ENCODE data around the gene ALS2CL.
"Not testable (repeated sequence)": the region's sequence is repeated elsewhere in the genome, so short reads cannot be mapped to it uniquely, and the experiment has no call there.

ALS2CL gene

DNA sequence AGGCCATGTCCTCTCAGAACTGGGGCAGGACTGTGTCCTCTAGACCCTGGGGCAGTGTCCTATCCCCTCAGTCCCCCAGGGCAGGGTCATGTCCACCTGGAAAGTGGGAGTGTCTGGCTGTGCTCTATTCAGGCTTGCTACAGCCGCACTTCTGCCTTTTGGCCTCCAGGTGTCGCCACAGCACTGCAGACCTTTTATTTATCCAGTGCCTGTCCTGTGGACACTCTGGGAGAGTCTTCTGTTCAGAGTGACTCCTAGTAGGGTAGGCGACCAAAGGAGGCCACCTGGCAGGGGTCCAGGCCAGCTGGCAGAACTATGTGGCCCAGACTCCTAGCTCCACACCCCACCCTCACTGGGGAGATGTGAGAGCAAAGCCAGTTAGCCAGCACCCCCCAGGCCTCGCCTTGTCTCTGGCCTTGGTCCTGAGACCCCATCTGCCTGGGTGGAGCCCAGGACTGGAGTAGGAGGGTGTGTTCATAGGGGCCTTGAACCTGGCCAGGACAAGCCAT is 11.6 kb upstream of the ALS2CL start:
- no peak overlapping the region for H3K4me3 ChIP-seq (ENCODE audit: low read depth, low read length)

DNA sequence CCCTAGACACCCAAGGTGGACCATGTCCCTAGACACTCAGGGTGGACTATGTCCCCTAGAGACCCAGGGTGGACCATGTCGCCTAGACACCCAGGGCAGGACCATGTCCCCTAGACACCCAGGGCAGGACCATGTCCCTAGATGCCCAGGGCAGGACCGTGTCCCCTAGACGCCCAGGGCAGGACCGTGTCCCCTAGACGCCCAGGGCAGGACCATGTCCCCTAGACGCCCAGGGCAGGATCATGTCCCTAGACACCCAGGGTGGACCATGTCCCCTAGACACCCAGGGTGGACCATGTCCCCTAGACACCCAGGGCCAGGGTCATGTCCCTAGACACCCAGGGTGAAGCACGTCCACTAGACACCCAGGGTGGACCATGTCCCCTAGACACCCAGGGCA is 10.9 kb upstream of the ALS2CL start:
- not testable (repeated sequence) for H3K4me3 ChIP-seq (ENCODE audit: low read depth, low read length)

DNA sequence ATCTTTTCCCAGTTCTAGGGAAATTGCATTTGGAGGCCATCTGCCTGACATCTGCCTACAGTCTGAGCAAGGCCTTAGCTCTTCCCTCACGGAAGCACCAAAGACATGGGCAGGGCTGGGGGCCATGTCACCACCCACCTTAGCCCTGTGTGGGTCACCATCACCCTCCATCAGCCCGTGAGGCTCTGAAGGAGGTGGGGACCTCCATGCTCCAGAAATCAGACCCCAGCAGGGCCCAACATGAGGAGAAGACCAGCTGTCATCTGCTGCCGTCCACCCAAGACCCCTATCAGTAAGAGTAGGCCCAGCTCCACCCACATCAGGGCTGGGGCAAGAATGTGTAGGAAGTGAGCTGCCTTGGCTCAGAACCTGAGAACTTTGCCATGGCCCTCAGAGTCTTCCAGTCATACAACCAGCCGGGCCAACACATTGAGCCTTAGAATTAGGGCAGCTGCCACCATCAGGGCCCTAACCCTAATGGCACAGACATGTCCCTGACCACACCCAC is 9.6 kb upstream of the ALS2CL start:
- H3K4me3 ChIP-seq (ENCODE audit: low read depth, low read length), result no peak overlapping the region

DNA sequence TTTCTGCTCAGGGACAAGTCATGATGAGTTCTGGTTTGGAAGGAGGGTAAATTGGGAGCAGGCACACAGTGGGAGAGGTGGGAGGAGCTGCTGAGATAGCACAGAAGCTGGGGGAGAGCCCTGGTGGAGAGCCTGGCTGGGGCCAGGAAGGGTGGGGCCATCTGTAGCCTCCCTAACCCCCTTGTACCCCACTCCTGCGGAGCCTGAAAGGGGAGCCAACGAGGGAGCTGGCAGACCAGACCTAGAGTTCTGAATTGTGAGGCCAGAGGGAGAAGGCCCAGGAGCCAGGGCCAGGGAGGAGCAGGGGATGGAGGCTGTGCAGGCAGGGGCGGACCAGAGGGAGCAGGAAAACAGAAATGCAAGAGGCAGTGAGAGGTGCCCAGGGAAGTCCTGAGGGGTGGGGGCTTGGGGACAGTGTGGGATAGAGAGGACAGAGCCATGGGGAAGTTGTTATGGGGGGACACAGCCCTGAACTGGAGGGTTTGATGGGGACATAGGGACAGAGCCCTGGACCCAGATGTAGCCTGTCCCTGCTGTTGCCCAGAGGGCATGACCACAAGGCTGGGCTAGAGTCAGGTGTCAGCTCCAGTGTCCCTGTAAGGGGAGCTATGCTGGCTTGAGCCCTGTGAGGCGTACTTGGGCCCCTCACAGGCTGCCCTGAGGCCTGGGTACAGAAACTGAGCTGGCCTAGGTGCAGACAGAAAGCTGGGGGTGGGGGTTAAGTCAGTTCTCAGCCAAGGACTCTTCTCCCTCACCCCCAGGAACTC is 8.9 kb upstream of the ALS2CL start:
- H3K4me3 ChIP-seq (ENCODE audit: low read depth, low read length), result no peak overlapping the region

DNA sequence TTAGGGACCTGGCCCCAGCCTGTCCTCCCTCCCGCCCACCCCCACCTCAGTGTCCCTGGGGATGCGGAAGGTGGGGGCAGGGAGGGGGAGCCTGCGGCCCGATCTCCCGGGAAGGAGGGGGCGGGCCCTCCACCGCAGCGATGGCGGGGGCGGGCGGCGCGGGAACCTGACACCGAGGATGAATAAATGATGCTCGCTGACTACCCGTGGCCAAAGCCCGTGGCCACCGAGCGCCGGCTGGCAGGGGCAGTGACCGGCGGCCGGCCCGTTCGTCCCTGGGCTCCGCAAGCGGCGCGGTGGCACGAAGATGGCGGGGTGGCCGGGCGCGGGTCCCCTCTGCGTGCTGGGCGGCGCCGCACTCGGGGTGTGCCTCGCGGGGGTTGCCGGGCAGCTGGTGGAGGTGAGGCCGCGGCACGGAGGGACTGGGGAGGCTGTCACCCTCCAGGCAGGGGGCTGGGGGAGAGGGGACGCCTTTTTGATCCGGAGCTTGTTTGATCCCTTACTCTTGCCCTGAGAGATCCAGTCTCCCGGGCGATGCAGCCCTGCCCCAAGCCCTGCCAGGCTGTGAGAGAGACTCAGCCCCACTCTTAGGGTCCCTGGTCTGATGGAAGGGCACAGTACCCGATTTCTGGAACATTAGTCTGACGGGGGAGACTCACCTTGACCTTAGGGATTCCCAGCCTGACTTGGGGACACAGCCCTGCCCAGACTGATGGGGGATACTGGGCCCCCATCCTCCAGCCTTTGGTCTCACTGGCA is 7.9 kb upstream of the ALS2CL start, which contains the start of gene TMIE:
Gene TMIE (plus strand): TSS at position 212 of the 759 bp plus-strand sequence. CDS start 96 bp downstream, at position 308.
- peak within 1 kb of the TSS; percentile 13 for H3K4me3 ChIP-seq (ENCODE audit: low read depth, low read length)

DNA sequence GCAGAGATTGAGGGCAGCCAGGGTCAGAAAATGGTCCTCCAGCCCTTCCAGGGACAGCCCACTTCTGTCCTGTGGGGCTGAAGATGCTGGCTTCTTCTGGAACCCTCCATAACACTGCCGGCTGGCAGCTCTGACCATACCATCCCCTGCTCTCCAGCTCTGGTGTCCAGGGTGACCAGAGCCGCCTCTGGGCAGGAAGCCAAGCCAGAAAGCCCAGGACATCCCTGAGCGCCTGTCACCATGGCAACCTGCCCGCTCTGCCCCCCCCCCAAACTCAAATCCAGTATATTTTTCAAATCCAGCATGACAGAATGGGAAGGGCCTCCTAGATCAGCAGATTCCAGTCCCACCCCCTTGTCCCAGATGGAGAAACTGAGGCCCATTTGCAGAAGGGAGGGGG is 7.3 kb upstream of the ALS2CL start:
- no peak overlapping the region for H3K4me3 ChIP-seq (ENCODE audit: low read depth, low read length)

DNA sequence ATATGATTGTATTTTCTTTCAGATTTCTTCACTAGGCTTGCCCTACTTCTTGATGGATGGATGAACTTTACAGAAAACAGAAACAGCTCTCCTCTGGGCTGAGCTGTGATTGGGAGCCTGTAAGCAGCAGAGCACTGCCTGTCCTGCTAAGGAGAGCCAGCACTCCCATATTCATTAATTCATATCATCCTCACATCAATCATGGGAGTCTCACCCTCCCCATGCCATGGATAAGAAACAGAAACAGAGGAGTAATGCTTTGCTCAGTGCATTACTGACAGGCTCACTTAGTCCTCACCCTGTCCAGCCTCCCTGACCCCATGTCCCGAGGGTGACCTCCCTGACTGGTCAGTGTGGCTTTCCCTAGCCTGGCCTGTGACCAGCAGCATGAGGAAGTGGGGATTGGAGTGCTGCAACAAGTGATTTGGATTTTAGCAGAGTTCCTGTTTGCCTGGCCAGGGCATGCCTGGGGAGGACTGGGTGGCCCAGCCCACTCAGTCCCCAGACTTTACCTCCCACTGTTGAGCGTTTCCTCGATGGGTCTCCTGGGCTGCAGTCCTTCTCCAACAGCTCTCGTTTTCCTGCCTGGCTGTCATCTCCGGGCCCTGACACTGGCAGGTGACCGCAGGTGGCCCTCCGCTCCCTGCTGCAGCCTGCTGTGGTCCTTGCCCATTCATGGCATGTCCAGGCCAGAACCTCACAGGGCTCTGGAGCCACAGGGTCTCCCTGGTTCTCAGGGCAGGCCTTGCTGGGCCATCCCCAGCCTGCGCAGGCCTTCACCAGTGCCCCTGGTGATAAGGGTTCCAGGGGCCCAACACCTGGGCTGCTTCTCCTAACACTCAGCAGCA is 6.4 kb upstream of the ALS2CL start:
- H3K4me3 ChIP-seq (ENCODE audit: low read depth, low read length), result no peak overlapping the region

DNA sequence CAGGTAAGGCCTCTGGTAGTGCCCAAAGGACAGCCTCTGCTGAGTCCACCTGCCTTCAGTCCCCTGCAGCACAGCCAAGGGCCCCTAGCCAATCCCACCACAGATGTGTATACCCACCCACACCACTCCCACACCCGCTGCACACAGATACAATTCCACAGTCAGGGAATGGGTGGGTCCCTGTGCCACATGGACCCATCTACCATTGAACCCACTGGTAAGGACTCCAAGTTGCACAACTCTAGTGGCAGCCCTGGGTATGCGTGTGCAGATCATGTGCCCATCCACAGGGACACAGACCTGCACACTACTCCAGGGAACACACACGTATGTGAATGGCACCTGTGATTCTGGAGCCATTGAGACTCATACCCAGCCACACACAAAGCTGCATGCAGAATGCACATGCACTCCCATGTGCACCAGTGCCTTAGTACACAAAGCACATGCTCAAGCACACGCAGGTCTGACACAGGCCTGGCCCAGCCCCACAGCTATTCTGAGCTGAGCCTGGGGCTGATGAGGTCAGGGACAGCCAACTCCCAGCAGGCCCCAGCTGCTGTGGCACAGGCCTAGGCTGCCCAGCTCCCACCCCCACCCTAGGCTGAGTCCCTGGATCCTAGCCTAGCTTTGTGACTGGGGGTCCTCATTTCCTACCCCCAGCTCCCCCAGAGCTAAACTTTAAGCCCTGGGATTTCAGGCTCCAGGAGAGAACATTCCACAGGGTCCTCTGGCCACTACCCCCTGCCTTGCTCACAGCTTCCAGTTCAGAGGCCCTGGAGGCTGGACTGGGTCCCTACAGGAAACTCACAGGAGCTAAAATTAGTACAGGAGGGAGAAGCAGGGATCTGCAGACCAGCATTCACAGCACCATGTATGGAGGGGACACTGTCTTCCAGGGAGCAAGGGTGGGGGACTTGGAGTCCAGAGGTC is 2.7 kb upstream of the ALS2CL start:
- no peak overlapping the region for H3K4me3 ChIP-seq (ENCODE audit: low read depth, low read length)

DNA sequence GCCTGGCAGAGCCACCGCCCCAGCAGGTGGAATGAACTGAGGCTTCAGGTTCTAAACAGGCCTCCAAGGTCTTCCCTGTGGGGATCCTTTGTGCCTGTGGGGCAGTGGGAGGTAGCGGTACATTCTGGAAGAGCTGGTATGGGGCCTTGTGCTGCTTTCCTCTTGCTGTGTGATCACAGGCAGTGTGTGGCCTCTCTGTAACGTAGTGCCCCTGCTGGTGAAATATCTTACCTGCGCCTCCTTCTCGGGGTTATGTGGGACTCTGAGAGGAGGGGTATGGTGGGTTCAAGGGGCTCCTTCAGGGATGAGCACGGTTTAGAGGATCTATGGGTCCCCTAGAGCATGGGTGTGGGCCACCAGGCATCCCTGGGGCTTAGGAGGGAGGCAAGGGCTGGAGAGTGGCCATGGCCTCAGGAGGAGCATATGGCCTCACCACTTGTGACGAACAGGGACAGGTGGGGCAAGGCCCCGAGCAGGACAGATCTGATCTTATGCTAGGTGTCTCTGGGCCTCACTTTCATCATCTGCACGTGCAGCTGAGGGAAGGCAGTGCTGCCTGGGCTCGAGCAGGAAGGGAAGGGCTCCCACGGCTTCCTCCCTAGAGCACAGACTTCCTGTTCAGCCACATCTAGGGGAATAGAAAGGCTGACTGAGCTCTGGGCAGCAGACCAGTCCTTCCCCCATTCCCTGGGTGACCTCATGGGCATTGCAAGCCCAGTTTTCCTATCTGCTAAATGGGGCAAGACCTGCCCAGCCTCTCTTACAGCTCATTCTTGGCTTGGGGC is 1.9 kb upstream of the ALS2CL start:
- no peak overlapping the region for H3K4me3 ChIP-seq (ENCODE audit: low read depth, low read length)

DNA sequence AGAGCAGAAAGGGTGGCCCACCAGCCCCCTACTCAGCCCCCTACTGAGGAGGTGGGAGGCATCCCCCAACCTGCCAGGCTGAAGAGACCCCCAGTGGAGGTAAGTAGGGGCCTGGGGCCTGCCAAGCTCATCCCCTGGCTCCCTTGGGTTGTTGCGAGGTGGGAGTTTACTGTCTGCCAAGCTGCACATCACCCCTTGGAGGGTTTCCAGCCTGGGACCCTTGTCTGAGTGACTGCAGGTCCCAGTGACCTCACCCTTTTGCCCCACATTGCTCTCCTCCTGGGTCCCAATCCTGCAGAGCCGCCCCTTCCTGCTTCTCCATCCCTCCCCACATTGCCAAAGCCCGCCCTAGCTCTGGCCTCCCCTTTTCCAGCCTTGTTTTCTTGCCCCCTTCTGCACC is 1.0 kb upstream of the ALS2CL start:
- H3K4me3 ChIP-seq (ENCODE audit: low read depth, low read length), result no peak overlapping the region

DNA sequence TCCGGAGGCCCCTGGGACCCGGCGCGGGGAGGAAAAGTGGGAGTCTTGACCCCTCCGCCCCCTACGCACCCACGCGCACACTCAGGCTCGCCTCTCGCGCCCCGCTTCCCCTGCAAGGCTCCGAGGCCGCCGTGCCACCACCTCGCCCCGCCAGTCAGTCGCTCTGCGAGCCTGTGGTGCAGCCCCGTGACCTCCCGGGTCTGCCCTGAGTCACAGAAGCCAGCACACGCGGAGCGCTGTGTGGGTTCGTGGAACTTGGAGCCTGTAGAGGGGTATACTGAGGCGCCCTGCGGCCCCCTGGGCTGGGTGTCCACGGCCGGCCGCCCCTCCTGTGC is 380 bp upstream of the ALS2CL start:
- H3K4me3 ChIP-seq (ENCODE audit: low read depth, low read length), result no peak overlapping the region

DNA sequence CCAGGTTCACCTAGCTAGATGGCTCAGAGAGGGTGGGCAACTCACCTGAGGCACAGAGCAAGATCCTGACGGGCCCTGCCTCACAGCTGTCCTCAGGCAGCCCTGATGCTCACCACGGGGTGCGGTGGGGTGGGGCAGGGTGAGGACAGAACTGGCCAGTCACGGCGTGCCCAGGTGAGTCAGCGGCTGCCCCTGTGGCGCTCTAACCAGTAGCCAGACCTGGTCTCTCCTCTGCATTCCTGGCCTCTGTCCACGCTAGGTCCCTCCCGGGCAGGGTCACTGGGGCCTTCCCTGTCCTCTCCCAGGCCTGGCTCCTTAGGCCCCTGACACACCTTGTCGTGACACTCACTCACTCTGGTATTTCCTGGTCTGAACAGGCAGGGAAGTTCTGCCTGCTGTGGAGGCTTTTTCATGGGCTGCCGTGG is 901 bp downstream of the ALS2CL start:
- no peak overlapping the region for H3K4me3 ChIP-seq (ENCODE audit: low read depth, low read length)

DNA sequence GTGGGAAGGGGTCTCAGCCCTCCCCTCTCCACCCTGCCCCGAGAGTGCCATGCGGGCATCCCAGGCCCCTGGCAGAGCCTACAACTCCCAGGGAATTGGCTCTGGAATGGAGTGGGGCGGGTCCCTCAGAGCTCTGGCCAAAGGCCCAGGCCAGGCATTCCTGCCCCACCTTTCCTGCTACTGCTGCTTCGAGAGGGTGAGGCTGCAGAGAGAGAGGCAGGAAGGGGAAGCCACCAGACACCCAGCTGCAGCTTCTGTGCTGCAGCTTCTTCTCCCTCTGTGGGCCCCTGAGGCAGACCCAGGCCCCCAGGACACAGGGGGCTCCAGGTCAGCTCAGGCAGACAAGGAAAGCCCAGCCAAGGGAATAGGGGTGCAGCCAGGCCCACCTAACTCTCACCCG is 2.7 kb downstream of the ALS2CL start:
- no peak overlapping the region for H3K4me3 ChIP-seq (ENCODE audit: low read depth, low read length)

DNA sequence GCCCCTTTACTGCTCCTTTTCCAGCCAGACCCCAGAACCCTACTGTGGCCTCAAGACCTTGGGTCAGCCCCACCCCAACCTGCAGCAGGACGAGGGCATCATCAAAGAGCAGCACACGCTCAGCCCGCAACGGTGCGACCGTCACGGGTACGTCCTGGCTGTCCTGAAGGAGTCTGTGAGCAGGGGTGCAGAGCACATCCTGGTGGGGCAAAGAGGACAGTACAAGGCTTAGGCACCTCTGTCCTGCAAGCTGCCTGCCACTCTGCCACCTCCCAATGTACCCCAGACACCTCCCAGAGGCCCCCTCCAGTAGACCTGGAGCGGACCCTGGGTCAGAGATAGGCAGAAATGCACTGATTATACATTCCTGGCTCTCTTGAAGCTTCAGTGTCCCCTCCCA is 8.0 kb downstream of the ALS2CL start:
- no peak overlapping the region for H3K4me3 ChIP-seq (ENCODE audit: low read depth, low read length)

DNA sequence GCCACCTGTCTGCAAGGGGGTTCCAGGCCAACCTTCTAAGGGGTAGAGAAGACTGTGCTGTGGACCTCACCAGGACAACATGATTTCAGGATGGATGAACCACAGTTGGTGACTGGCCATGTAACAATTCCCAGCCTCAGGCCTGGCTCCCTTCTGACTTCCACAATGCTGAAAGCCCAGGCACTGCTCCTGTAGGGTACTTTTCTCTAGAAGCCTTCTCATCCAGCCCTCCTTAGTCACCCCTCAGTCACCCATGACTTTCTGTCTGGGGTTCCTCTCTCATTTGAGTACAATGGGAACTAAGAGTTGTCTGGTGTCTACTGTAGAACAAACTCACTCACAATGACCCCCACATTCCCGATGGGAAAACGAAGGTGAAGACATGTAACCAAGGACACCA is 8.6 kb downstream of the ALS2CL start:
- H3K4me3 ChIP-seq (ENCODE audit: low read depth, low read length), result no peak overlapping the region

DNA sequence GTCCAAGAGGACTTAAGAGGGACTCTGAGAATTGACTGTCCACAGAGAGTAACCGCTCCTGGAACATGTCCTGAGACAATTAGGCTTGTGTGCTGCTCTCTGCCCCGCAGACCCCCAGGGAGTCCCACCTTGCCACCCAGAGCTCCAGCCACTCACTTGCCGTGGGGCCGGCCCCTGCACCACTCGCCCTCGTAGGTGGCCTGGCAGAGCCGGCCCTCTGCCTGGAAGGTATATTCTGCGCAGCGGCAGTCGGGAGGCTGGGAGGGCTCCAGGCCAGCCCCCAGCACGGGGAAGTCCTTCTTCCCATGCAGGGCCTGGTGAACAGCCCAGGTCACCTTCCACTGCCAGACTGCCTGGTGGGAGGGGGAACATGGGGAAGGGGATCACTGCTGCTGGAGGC is 10.5 kb downstream of the ALS2CL start:
- no peak overlapping the region for H3K4me3 ChIP-seq (ENCODE audit: low read depth, low read length)

DNA sequence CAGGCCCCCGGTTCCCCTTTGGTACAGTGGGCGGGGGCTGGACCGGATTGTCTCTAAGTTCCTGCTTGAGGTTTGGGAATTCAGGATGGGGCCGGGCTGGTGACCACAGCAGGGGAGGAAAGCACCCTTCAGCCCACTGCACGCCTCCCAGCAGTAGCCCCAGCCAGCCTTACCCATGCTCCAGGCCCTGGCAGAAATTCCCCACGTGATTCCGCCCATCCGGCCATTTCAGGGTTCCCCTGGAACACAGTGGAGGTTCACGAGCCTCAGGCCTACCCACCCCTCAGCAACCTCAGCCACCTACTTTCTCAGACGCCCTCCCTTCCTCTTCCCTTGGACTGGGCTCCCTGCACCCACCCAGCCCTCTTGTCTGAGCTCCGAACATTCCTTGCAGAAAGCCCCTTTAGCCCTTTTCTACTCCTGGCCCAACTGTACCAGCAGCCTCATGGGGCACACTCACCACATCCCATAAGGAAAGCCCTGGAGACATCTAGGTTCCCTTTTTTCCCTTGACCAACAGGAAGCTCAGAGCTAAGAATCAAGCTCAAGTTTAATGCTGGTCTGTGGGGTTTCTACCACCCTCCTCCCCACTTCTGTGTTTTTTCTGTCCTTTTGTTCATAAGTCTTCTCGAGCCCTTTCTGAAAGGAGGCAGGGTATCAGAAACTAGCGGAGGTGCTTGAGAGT is 11.5 kb downstream of the ALS2CL start:
- no peak overlapping the region for H3K4me3 ChIP-seq (ENCODE audit: low read depth, low read length)

DNA sequence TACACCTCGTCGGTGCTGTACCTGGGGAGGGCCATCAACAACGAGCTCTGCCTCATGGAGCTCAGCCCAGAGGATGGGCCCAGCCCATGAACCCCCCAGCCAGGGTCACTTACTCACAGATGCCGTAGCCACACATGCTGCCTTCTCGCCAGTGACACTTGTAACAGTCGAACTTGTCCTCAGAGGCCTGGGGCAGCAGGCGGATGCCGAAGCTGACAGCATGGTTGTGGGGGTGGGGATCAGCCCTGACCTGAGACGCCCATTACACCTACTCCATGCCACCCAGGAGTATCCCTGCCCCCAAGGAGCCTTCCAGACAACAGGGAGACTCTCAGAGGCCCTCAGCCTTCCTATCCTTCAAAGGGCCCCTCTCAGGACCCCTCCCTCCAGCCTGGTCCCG is 12.1 kb downstream of the ALS2CL start:
- no peak overlapping the region for H3K4me3 ChIP-seq (ENCODE audit: low read depth, low read length)
